ENCODE data around the gene PALM.
A peak's percentile ranks its signal among the peaks of the same experiment; 100 is the strongest.
"Not testable (repeated sequence)": the region's sequence is repeated elsewhere in the genome, so short reads cannot be mapped to it uniquely, and the experiment has no call there.

The PALM gene

DNA sequence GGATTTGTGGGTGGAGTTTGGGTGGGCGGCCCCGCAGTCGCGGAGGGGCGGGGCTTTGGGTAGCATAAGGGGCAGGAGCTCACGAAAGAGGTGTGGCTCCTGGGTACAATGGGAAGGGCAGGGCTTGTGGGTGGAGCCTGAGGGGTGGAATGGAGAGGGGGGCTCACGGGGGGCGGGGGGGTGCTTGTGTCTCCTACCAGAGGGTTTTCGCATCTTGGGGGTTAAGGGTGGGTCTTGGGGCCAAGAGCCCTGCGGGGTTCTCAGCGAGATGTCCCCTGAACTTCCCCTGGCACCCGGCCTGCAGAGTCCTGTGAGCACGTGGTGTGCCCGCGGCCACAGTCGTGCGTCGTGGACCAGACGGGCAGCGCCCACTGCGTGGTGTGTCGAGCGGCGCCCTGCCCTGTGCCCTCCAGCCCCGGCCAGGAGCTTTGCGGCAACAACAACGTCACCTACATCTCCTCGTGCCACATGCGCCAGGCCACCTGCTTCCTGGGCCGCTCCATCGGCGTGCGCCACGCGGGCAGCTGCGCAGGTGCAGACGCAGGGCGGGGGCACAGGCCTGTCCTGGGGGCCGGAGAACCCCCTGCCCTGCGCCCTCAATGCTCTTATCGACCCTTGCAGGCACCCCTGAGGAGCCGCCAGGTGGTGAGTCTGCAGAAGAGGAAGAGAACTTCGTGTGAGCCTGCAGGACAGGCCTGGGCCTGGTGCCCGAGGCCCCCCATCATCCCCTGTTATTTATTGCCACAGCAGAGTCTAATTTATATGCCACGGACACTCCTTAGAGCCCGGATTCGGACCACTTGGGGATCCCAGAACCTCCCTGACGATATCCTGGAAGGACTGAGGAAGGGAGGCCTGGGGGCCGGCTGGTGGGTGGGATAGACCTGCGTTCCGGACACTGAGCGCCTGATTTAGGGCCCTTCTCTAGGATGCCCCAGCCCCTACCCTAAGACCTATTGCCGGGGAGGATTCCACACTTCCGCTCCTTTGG is 27.4 kb upstream of the PALM start:
- TF ChIP-seq TAF1 (IDR thresholded peaks at IDR 0.05; ENCODE audit: borderline replicate concordance, low read depth, low read length) (no peak), POLR2A (IDR thresholded peaks at IDR 0.05; ENCODE audit: low read depth, low read length) (no peak), POLR2AphosphoS5 (IDR thresholded peaks at IDR 0.05; ENCODE audit: low read depth, low read length) (no peak)
- FAIRE-seq (no peak), DNase-seq (ENCODE audit: insufficient read length) (peak; percentile 85)

DNA sequence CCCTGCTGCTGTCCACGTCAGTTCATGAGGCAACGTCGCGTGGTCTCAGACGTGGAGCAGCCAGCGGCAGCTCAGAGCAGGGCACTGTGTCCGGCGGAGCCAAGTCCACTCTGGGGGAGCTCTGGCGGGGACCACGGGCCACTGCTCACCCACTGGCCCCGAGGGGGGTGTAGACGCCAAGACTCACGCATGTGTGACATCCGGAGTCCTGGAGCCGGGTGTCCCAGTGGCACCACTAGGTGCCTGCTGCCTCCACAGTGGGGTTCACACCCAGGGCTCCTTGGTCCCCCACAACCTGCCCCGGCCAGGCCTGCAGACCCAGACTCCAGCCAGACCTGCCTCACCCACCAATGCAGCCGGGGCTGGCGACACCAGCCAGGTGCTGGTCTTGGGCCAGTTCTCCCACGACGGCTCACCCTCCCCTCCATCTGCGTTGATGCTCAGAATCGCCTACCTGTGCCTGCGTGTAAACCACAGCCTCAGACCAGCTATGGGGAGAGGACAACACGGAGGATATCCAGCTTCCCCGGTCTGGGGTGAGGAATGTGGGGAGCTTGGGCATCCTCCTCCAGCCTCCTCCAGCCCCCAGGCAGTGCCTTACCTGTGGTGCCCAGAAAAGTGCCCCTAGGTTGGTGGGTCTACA is 25.9 kb upstream of the PALM start:
- FAIRE-seq (no peak), DNase-seq (ENCODE audit: insufficient read length) (no peak)
- TF ChIP-seq POLR2A (IDR thresholded peaks at IDR 0.05; ENCODE audit: low read depth, low read length) (no peak), POLR2AphosphoS5 (IDR thresholded peaks at IDR 0.05; ENCODE audit: low read depth, low read length) (no peak), TAF1 (IDR thresholded peaks at IDR 0.05; ENCODE audit: borderline replicate concordance, low read depth, low read length) (no peak)

DNA sequence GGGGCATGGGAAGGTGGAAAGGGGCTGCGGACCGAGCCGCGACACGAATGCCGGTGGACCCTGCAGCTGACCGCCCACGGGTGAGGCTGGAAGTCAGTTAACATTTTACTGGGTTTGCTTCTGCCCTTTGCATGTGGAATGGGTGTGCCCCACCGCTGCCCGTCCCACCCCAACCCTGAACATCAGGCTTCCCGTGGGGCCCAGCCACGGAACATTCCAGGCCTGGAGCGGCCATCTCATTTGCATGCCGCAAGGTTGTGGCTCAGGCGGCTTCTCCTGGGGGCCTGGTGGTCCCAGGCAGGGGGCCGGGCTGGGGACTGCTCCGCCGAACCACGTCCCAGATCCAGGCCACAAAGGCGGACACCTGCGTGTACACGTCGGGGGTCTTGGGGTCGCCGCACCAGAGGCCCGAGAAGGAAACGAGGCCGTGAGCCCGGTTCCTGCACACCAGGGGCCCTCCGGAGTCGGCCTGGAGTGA is 23.2 kb upstream of the PALM start:
- no peak for FAIRE-seq
- DNase-seq (ENCODE audit: insufficient read length), result no peak
- TF ChIP-seq TAF1 (IDR thresholded peaks at IDR 0.05; ENCODE audit: borderline replicate concordance, low read depth, low read length) (no peak), POLR2A (IDR thresholded peaks at IDR 0.05; ENCODE audit: low read depth, low read length) (no peak), POLR2AphosphoS5 (IDR thresholded peaks at IDR 0.05; ENCODE audit: low read depth, low read length) (no peak)

DNA sequence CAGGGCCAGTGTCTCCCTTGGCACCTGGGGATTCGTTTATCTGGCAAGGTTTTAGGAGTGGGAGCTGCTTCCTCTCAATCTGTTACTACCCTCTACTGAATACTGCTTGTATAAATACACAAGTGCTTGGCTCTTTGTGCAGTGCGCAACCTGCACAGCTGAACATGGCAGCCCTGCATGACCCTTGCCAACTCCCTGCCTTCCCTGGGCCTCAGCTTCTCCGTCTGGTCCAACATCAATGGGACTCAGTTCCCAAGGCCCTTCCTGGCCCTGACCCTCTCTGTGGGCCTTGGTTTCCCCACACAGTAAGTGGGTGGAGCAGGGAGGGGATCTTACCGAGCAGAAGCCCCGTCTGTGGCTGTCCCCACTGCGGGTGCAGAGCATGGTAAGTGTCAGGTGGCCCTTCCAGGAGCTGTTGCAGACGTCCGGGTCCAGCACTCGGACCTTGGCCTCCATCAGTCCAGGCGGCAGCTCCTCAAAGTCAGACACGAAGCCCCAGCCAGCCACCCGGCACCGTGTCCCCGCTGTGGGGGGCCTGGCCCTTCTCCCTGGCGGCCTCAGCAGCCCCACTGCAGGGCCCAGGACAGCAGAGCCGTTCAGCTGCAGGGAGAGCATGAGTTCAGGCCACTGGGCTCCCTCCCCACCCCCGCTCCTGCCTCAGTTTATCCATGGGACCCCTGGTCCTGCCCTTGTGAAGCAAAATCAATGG is 22.0 kb upstream of the PALM start:
- no peak for DNase-seq (ENCODE audit: insufficient read length)
- no peak for TF ChIP-seq TAF1 (IDR thresholded peaks at IDR 0.05; ENCODE audit: borderline replicate concordance, low read depth, low read length)
- no peak for TF ChIP-seq POLR2AphosphoS5 (IDR thresholded peaks at IDR 0.05; ENCODE audit: low read depth, low read length)
- TF ChIP-seq POLR2A (IDR thresholded peaks at IDR 0.05; ENCODE audit: low read depth, low read length), result no peak
- no peak for FAIRE-seq

DNA sequence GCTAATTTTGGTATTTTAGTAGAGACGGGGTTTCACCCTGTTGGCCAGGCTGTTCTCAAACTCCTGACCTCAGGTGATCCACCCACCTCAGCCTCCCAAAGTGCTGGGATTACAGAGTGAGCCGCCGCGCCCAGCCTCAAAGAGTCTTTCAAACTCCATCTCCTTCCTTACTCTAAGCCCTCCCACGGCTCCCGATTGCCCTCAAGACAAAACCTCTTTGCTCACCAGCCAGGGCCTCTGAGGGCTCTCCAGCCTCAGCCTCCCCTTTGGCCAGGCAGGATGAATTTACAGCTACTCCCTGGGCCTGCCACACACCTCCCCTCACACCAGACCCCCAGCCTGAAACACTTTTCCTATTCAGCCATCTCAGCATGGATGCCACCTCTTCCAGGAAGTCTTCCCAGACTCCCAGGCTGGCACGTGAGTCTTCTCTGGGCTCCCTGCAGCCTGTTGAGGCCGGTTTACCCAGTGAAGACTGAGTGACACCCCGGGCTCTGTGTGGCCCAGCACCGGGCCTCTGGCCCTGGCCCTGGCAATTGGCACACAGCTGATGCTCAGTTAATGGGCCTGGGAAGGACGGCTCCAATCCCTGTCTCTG is 21.1 kb upstream of the PALM start:
- TF ChIP-seq POLR2AphosphoS5 (IDR thresholded peaks at IDR 0.05; ENCODE audit: low read depth, low read length) (no peak), TAF1 (IDR thresholded peaks at IDR 0.05; ENCODE audit: borderline replicate concordance, low read depth, low read length) (no peak), POLR2A (IDR thresholded peaks at IDR 0.05; ENCODE audit: low read depth, low read length) (no peak)
- FAIRE-seq (no peak), DNase-seq (ENCODE audit: insufficient read length) (no peak)

DNA sequence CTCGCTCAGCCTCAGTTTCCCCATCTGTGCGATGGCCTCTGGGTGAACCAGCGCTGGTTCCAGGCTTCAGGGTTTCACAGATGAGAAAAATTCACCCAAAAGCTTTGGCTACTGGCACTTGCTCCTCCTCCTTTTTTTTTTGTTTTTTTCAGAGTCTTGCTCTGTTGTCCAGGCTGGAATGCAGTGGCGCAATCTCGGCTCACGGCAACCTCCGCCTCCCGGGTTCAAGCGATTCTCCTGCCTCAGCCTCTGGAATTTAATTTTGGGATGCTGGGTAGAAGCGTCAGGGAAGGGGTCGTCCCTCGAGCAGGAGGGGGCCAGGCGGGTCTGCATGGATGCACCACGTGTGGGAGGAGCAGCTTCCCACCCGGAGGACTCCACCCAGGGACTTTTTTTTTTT is 20.5 kb upstream of the PALM start:
- DNase-seq (ENCODE audit: insufficient read length) (no peak), FAIRE-seq (no peak)
- TF ChIP-seq POLR2AphosphoS5 (IDR thresholded peaks at IDR 0.05; ENCODE audit: low read depth, low read length) (no peak), TAF1 (IDR thresholded peaks at IDR 0.05; ENCODE audit: borderline replicate concordance, low read depth, low read length) (no peak), POLR2A (IDR thresholded peaks at IDR 0.05; ENCODE audit: low read depth, low read length) (no peak)

DNA sequence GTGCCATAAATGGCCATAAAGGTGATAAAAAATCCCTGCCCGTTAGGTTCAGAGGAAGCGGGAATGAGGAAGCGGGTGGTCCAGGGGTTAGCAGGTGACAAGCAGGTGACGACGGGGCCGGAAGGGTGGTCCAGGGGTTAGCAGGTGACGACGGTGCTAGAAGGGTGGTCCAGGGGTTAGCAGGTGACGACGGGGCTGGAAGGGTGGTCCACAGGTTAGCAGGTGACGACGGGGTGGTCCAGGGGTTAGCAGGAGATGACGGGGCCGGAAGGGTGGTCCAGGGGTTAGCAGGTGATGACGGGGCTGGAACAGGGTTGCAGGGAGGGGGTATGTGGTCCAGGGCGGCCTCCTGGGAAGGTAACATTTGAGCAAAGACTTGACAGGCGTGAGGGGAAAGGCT is 19.7 kb upstream of the PALM start:
- no peak for DNase-seq (ENCODE audit: insufficient read length)
- no peak for FAIRE-seq
- TF ChIP-seq TAF1 (IDR thresholded peaks at IDR 0.05; ENCODE audit: borderline replicate concordance, low read depth, low read length) (no peak), POLR2AphosphoS5 (IDR thresholded peaks at IDR 0.05; ENCODE audit: low read depth, low read length) (no peak), POLR2A (IDR thresholded peaks at IDR 0.05; ENCODE audit: low read depth, low read length) (no peak)

DNA sequence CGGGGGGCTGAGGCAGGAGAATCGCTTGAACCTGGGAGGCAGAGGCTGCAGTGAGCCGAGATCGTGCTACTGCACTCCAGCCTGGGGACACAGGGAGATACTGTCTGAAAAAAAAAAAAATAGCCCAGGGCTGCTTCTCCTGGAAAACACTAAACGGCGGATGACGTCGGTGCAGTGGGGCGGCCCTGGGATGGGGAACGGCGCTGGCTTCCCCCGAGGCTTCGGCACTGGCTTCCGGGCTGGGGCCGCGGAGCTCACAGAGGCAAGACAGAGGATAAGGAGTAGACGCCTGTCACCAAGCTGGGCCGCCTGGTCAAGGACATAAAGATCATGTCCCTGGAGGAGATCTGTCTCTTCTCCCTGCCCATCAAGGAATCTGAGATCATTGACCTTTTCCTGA is 18.5 kb upstream of the PALM start:
- no peak for TF ChIP-seq POLR2AphosphoS5 (IDR thresholded peaks at IDR 0.05; ENCODE audit: low read depth, low read length)
- no peak for TF ChIP-seq TAF1 (IDR thresholded peaks at IDR 0.05; ENCODE audit: borderline replicate concordance, low read depth, low read length)
- no peak for TF ChIP-seq POLR2A (IDR thresholded peaks at IDR 0.05; ENCODE audit: low read depth, low read length)
- DNase-seq (ENCODE audit: insufficient read length), result no peak
- FAIRE-seq, result no peak

DNA sequence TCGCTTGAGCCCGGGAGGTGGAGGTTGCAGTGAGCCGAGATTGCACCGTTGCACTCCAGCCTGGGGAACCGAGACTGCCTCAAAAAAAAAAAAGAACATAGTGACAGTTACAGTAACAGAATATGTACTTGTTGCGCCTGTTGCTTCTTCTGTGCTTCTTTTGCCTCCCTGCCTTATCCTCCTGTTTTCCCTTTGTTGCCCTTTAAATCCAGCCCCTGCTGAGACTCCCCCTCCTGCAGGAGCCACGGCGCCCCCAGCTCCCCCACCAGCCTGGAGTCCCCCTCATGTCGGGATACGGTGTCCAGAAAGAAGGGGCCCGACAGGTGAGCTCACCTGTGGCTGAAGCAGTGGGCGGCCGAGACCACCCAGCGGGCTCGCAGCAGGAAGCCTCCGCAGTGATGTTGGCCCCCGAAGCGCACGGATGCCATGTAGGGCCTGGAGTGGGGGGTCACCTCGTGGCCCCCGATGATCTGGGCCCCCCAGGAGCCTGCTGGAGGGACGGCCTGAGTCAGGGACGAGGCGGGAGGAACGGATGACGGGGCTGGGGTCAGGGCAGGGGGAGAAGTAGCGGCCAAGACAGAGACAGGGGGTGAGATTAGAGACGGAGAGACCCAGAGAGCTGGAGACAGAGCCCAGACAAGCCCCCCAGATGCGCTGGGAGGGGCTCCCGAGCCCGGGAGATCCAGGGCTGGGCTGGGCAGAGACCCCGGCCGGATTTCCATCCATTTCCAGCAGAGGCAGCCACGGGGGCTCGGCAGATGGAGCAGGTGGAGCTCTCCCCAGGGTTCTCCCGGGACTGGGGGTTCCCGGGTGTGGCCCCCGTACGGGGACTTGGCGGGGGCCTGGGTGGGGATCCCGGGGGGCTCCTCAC is 14.0 kb upstream of the PALM start:
- DNase-seq (ENCODE audit: insufficient read length), result no peak
- TF ChIP-seq TAF1 (IDR thresholded peaks at IDR 0.05; ENCODE audit: borderline replicate concordance, low read depth, low read length) (no peak), POLR2AphosphoS5 (IDR thresholded peaks at IDR 0.05; ENCODE audit: low read depth, low read length) (no peak), POLR2A (IDR thresholded peaks at IDR 0.05; ENCODE audit: low read depth, low read length) (no peak)
- FAIRE-seq, result no peak

DNA sequence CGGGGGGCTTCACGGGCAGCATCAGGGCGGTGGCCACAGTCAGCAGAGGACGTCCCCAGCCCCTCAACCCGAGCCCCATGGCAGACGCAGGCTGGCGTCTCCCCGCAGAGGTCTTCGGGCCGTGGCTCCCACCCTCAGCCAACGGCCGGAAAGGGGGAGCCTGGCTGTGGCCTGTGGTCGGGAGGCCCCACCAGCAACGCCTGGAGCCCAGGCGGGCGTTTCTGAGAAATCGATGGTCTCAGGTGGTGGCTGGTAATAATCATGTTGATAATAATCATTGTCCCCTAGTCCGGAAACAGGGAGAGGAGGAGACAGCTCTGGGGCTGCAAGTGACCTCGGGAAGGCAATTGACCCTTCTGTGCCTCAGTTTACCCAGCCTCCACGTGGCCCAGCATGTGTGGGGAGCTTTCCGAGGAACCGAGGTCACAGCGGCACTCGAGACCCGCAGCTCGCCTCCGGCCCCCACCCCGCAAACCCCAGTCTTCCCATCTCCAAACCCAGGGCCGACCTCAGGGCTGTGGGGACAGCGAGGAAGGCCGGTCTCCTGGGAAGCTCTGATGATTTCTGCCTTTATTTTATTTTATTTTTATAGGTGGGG is 13.3 kb upstream of the PALM start, which contains the start of gene PRSS57:
TSS of gene PRSS57 (minus strand) at position 101 of the 598 bp plus-strand sequence. CDS start at position 79, 22 bp downstream.
- no peak for FAIRE-seq
- no peak for DNase-seq (ENCODE audit: insufficient read length)
- TF ChIP-seq TAF1 (IDR thresholded peaks at IDR 0.05; ENCODE audit: borderline replicate concordance, low read depth, low read length), result no peak
- TF ChIP-seq POLR2A (IDR thresholded peaks at IDR 0.05; ENCODE audit: low read depth, low read length), result no peak
- no peak for TF ChIP-seq POLR2AphosphoS5 (IDR thresholded peaks at IDR 0.05; ENCODE audit: low read depth, low read length)

DNA sequence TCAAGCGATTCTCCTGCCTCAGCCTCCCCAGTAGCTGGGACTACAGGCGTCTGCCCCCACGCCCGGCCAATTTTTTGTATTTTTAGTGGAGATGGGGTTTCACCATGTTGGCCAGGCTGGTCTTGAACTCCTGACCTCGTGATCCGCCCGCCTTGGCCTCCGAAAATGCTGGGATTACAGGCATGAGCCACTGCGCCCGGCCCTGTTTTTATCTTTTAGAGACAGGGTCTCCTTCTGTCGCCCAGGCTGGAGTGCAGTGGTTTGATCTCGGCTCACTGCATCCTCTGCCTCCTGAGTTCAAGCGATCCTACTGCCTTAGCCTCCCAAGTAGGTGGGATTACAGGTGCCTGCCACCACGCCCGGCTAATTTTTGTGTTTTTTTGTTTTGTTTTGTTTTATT is 10.2 kb upstream of the PALM start:
- FAIRE-seq; DNase-seq (ENCODE audit: insufficient read length): not testable (repeated sequence)

DNA sequence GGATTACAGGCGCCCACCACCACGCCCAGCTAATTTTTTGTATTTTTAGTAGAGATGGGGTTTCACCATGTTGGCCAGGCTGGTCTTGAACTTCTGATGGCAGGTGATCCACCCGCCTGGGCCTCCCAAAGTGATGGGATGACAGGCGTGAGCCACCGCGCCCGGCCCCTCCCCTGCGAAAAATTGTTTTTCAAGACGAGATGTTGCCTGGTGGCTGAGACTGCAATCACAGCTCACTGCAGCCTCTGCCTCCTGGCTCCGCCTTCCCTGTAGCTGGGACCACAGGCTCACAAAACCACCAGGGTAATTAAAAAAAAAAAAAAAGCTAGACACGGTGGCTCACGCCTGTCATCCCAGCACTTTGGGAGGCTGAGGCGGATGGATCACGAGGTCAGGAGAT is 8.8 kb upstream of the PALM start:
- FAIRE-seq, result not testable (repeated sequence)

DNA sequence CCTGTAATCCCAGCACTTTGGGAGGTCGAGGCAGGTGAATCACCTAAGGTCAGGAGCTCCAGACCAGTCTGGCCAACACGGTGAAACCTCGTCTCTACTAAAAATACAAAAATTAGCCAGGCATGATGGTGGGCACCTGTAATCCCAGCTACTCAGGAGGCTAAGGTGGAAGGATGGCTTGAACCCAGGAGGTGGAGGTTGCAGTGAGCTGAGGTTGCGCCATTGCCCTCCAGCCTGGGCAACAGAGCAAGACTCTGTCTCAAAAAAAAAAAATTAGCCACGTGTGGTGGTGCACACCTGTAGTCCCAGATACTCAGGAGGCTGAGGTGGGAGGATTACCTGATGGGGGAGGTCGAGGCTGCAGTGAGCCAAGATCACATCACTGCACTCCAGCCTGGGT is 5.9 kb upstream of the PALM start:
- not testable (repeated sequence) for FAIRE-seq

More for the DNA sequence above, 8.8 kb upstream of the PALM start:
- DNase-seq (ENCODE audit: insufficient read length), result not testable (repeated sequence)

More for the DNA sequence above, 5.9 kb upstream of the PALM start:
- DNase-seq (ENCODE audit: insufficient read length), result not testable (repeated sequence)

Measured in GM12892 (cell line).